ENCODE measurements around the gene ANKRD33B. TPM values are rescaled to one million over a fixed set of nuclear protein-coding genes. Genes with fewer than 3 reads are reported as not detected.

The ANKRD33B gene
- polyA plus RNA-seq, 1 donor (not counting 4 experiments of a cell fraction or from before 2014, with no cell fraction given), result 1.9 TPM

- no peak overlapping the region for H2AFZ ChIP-seq (ENCODE audit: control insufficient read depth, low read length)
- peaks cover under 1% of the 10 kb centered on the region for H3K4me1 ChIP-seq (ENCODE audit: control insufficient read depth, extremely low read depth, insufficient read depth, low read length)
- no peak for FAIRE-seq
- dilution Hi-C loops (cut with MboI; ENCODE audit: extremely low pct_ligation_motif_present, low sequenced_read_pairs), result no loop called here
- no peak overlapping the region for H3K4me3 ChIP-seq (ENCODE audit: control insufficient read depth in 2 of 3, extremely low read depth in 1 of 3, insufficient read depth in 2 of 3, low read depth in 1 of 3, low read length in 3 of 3)
- H4K20me1 ChIP-seq (ENCODE audit: control insufficient read depth, extremely low read depth, insufficient read depth, low read length), result no peaks in the 10 kb centered on the region
- no peak overlapping the region for H3K4me2 ChIP-seq (ENCODE audit: control insufficient read depth, extremely low read depth, insufficient read depth, low read depth, low read length)
- TF ChIP-seq EZH2 (IDR thresholded peaks at IDR 0.05; ENCODE audit: low read length) (no peak), CTCF (optimal IDR thresholded peaks at IDR 0.05 in 1 of 3, IDR thresholded peaks at IDR 0.05 in 1 of 3, conservative IDR thresholded peaks at IDR 0.05 in 1 of 3; ENCODE audit: extremely low read depth in 1 of 3, insufficient read depth in 2 of 3, low read length in 3 of 3) (no peak)
- no peaks in the 10 kb centered on the region for H3K79me2 ChIP-seq (ENCODE audit: control insufficient read depth, insufficient read depth, low read length)
- no peaks in the 10 kb centered on the region for H3K36me3 ChIP-seq (ENCODE audit: control insufficient read depth in 2 of 2, extremely low read depth in 1 of 2, insufficient read depth in 2 of 2, low read length in 2 of 2)
- H3K9me3 ChIP-seq (ENCODE audit: control insufficient read depth, low read depth, low read length), result peaks cover 3% of the 10 kb centered on the region
- DNase-seq (ENCODE audit: low read depth, low spot score), result no peak
- H3K27me3 ChIP-seq (ENCODE audit: control insufficient read depth, extremely low read depth, insufficient read depth, low read length), result no peaks in the 10 kb centered on the region
- H3K9ac ChIP-seq (ENCODE audit: control insufficient read depth, extremely low read depth, insufficient read depth, low read length), result no peak overlapping the region
- H3K9me1 ChIP-seq (ENCODE audit: control insufficient read depth, extremely low read depth, insufficient read depth, low read length), result no peaks in the 10 kb centered on the region
- no peak overlapping the region for H3K27ac ChIP-seq (ENCODE audit: control insufficient read depth, insufficient read depth, low read length)
Measured at GRCh38 chr5:10522224-10522611, 41.7 kb upstream of the ANKRD33B start.

GRCh38 chr5:10524376-10525123 lies 39.3 kb upstream of the ANKRD33B start:
- H3K9ac ChIP-seq (ENCODE audit: control insufficient read depth, extremely low read depth, insufficient read depth, low read length), result no peak overlapping the region

More at GRCh38 chr5:10524376-10525123, 39.3 kb upstream of the ANKRD33B start:
- H3K79me2 ChIP-seq (ENCODE audit: control insufficient read depth, insufficient read depth, low read length), result no peaks in the 10 kb centered on the region
- no peak overlapping the region for H3K4me2 ChIP-seq (ENCODE audit: control insufficient read depth, extremely low read depth, insufficient read depth, low read depth, low read length)
- dilution Hi-C loops (cut with MboI; ENCODE audit: extremely low pct_ligation_motif_present, low sequenced_read_pairs), result no loop called here
- no peak overlapping the region for H3K27ac ChIP-seq (ENCODE audit: control insufficient read depth, insufficient read depth, low read length)
- DNase-seq (ENCODE audit: low read depth, low spot score), result no peak
- no peak for FAIRE-seq
- H3K4me1 ChIP-seq (ENCODE audit: control insufficient read depth, extremely low read depth, insufficient read depth, low read length), result peaks cover 15% of the 10 kb centered on the region
- H3K9me1 ChIP-seq (ENCODE audit: control insufficient read depth, extremely low read depth, insufficient read depth, low read length), result no peaks in the 10 kb centered on the region
- peaks cover 3% of the 10 kb centered on the region for H3K9me3 ChIP-seq (ENCODE audit: control insufficient read depth, low read depth, low read length)
- no peak overlapping the region for H3K4me3 ChIP-seq (ENCODE audit: control insufficient read depth in 2 of 3, extremely low read depth in 1 of 3, insufficient read depth in 2 of 3, low read depth in 1 of 3, low read length in 3 of 3)
- H3K27me3 ChIP-seq (ENCODE audit: control insufficient read depth, extremely low read depth, insufficient read depth, low read length), result no peaks in the 10 kb centered on the region
- H4K20me1 ChIP-seq (ENCODE audit: control insufficient read depth, extremely low read depth, insufficient read depth, low read length), result no peaks in the 10 kb centered on the region
- H3K36me3 ChIP-seq (ENCODE audit: control insufficient read depth in 2 of 2, extremely low read depth in 1 of 2, insufficient read depth in 2 of 2, low read length in 2 of 2), result no peaks in the 10 kb centered on the region
- H2AFZ ChIP-seq (ENCODE audit: control insufficient read depth, low read length), result no peak overlapping the region
- TF ChIP-seq EZH2 (IDR thresholded peaks at IDR 0.05; ENCODE audit: low read length), result no peak
- TF ChIP-seq CTCF (optimal IDR thresholded peaks at IDR 0.05 in 1 of 3, IDR thresholded peaks at IDR 0.05 in 1 of 3, conservative IDR thresholded peaks at IDR 0.05 in 1 of 3; ENCODE audit: extremely low read depth in 1 of 3, insufficient read depth in 2 of 3, low read length in 3 of 3), result no peak

Data from keratinocyte (primary cell).